ENCODE data around the gene CES4A. TPM values are rescaled to one million over a fixed set of nuclear protein-coding genes. Genes with fewer than 3 reads are reported as not detected.
"Not testable (repeated sequence)": the region's sequence is repeated elsewhere in the genome, so short reads cannot be mapped to it uniquely, and the experiment has no call there.

Gene CES4A
- total RNA-seq, 2 donors from 2014 or later, result 5.9 to 7.8 TPM

DNA sequence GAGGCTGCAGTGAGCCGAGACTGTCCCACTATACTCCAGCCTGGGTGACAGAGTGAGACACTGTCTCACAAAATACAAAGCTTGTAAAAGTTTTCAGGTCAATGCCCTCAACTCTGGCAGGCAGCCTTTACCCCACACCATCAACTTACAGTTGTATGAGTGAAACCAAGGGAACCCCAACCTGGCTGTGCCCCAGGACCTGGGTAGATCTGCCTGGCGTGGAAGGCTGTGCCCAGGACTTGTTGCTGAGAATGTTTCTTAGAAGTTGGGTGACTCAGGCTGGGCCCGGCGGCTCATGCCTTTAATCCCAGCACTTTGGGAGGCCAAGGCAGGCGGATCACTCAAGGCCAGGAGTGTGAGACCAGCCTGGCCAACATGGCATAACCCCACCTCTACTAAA, 19.5 kb upstream of the CES4A start:
- no peak overlapping the region for H3K9ac ChIP-seq (ENCODE audit: low read depth in 2 of 2, low read length in 2 of 2)
- no peak for DNase-seq
- no peaks in the 10 kb centered on the region for H3K4me1 ChIP-seq
- H3K36me3 ChIP-seq, result no peaks in the 10 kb centered on the region
- intact Hi-C loops (cut with DNase I), result no loop called here
- H3K9me3 ChIP-seq, result no peaks in the 10 kb centered on the region
- TF ChIP-seq CTCF (IDR thresholded peaks at IDR 0.05), result no peak
- no peak overlapping the region for H3K4me3 ChIP-seq
- H3K27me3 ChIP-seq, result no peaks in the 10 kb centered on the region
- no peak overlapping the region for H3K27ac ChIP-seq

- no peak overlapping the region for H3K9ac ChIP-seq (ENCODE audit: low read depth in 2 of 2, low read length in 2 of 2)
- DNase-seq, result no peak
- no peaks in the 10 kb centered on the region for H3K27me3 ChIP-seq
- H3K4me1 ChIP-seq, result no peaks in the 10 kb centered on the region
- H3K4me3 ChIP-seq, result no peak overlapping the region
- no peak overlapping the region for H3K27ac ChIP-seq
- intact Hi-C loops (cut with DNase I), result loop anchor here (10.0 kb wide), 1 partner anchor 214 kb away; the partner anchor contains the start of gene MATCAP1
- no peak for TF ChIP-seq CTCF (IDR thresholded peaks at IDR 0.05)
- no peaks in the 10 kb centered on the region for H3K9me3 ChIP-seq
- no peaks in the 10 kb centered on the region for H3K36me3 ChIP-seq
These were observed 17.3 kb upstream of the CES4A start for GRCh38 chr16:66970775-66971720.

GRCh38 chr16:66972983-66973382, 15.4 kb upstream of the CES4A start:
- DNase-seq, result no peak
- H3K9ac ChIP-seq (ENCODE audit: low read depth in 2 of 2, low read length in 2 of 2), result no peak overlapping the region
- H3K9me3 ChIP-seq, result no peaks in the 10 kb centered on the region
- no peaks in the 10 kb centered on the region for H3K4me1 ChIP-seq
- H3K36me3 ChIP-seq, result no peaks in the 10 kb centered on the region
- no peak for TF ChIP-seq CTCF (IDR thresholded peaks at IDR 0.05)
- no peak overlapping the region for H3K27ac ChIP-seq
- H3K27me3 ChIP-seq, result no peaks in the 10 kb centered on the region
- no peak overlapping the region for H3K4me3 ChIP-seq
- intact Hi-C loops (cut with DNase I), result loop anchor here (10.0 kb wide), 1 partner anchor 212 kb away; the partner anchor contains the start of gene MATCAP1

DNA sequence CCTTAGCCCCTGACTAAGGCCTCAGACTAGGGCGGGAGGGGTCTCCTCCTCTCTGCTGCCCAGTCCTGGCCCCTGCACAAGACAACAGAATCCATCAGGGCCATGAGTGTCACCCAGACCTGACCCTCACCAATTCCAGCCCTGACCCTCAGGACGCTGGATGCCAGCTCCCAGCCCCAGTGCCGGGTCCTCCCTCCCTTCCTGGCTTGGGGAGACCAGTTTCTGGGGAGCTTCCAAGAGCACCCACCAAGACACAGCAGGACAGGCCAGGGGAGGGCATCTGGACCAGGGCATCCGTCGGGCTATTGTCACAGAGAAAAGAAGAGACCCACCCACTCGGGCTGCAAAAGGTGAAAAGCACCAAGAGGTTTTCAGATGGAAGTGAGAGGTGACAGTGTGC, 14.7 kb upstream of the CES4A start:
- no peak overlapping the region for H3K9ac ChIP-seq (ENCODE audit: low read depth in 2 of 2, low read length in 2 of 2)
- no peaks in the 10 kb centered on the region for H3K9me3 ChIP-seq
- intact Hi-C loops (cut with DNase I), result loop anchor here (10.0 kb wide), 1 partner anchor 211 kb away; the partner anchor contains the start of gene MATCAP1
- H3K27me3 ChIP-seq, result no peaks in the 10 kb centered on the region
- H3K4me3 ChIP-seq, result no peak overlapping the region
- H3K27ac ChIP-seq, result no peak overlapping the region
- TF ChIP-seq CTCF (IDR thresholded peaks at IDR 0.05), result no peak
- no peaks in the 10 kb centered on the region for H3K36me3 ChIP-seq
- no peaks in the 10 kb centered on the region for H3K4me1 ChIP-seq
- no peak for DNase-seq

GRCh38 chr16:66974156-66974931, 14.0 kb upstream of the CES4A start:
- intact Hi-C loops (cut with DNase I), result loop anchor here (10.0 kb wide), 1 partner anchor 210 kb away; the partner anchor contains the start of gene MATCAP1
- not testable (repeated sequence) for H3K27me3 ChIP-seq; H3K4me3 ChIP-seq; H3K27ac ChIP-seq; H3K9ac ChIP-seq (ENCODE audit: low read depth in 2 of 2, low read length in 2 of 2); H3K9me3 ChIP-seq; H3K4me1 ChIP-seq; H3K36me3 ChIP-seq; DNase-seq

GRCh38 chr16:66974932-66975246, 13.5 kb upstream of the CES4A start:
- not testable (repeated sequence) for H3K9ac ChIP-seq (ENCODE audit: low read depth in 2 of 2, low read length in 2 of 2); H3K9me3 ChIP-seq; H3K4me3 ChIP-seq; H3K36me3 ChIP-seq; H3K4me1 ChIP-seq; DNase-seq; H3K27me3 ChIP-seq; H3K27ac ChIP-seq
- intact Hi-C loops (cut with DNase I), result loop anchor here (5.0 to 10.0 kb wide), 2 partner anchors 182 to 210 kb away; partner anchors contain the start of genes FBXL8, MATCAP1 and TRADD

Measured in colonic mucosa (tissue), 4 donors.